HepG2 (cell line): ENCODE measurements around the gene SYNJ2. TPM values are rescaled to one million over a fixed set of nuclear protein-coding genes. Genes with fewer than 3 reads are reported as not detected.
A peak's percentile ranks its signal among the peaks of the same experiment; 100 is the strongest.

Source experiments
- ARID3A ChIP-seq: IDR thresholded peaks from 2 replicates; pipeline ENCODE4 v1.6.1; 2012; ENCODE audit warnings: low read depth, low read length, improper control_type of control experiment
- CHD4 ChIP-seq: fragments of 200-600 bp; sonication (generic); IDR thresholded peaks from 2 replicates; pipeline ENCODE4 v1.7.0; 2017; ENCODE audit warnings: mild to moderate bottlenecking, low read length, borderline replicate concordance
- CTCF ChIP-seq: sonication (generic); formaldehyde crosslinking; IDR thresholded peaks from 2 replicates; pipeline ENCODE4 v1.5.0; 2020; ENCODE audit warnings: mild to moderate bottlenecking, missing genetic modification reagents, moderate library complexity
- GATAD1 ChIP-seq: IDR thresholded peaks from 2 replicates; pipeline ENCODE4 v1.6.1; 2016; ENCODE audit warnings: missing genetic modification reagents, missing compliant biosample characterization
- GRHL1 ChIP-seq: sonication (generic); formaldehyde crosslinking; conservative IDR thresholded peaks from 2 replicates; pipeline ENCODE4 v1.8.0; 2022; ENCODE audit warnings: missing genetic modification reagents
- IRX3 ChIP-seq: sonication (generic); formaldehyde crosslinking; IDR thresholded peaks from 2 replicates; pipeline ENCODE4 v1.8.1; 2023; ENCODE audit warnings: mild to moderate bottlenecking, low read depth, missing genetic modification reagents, borderline replicate concordance
- MAX ChIP-seq: IDR thresholded peaks from 2 replicates; pipeline ENCODE4 v1.6.1; 2012; ENCODE audit warnings: inconsistent platforms
- MAZ ChIP-seq, 2 experiments: sonication (generic) in 1 of 2; formaldehyde crosslinking in 1 of 2; IDR thresholded peaks; 2 replicates each; pipeline versions ENCODE4 v1.5.0 to v1.6.1; 2012 to 2020; ENCODE audit warnings: low read depth in 2 of 2, mild to moderate bottlenecking in 2 of 2, borderline replicate concordance in 1 of 2, improper control_type of control experiment in 1 of 2, low read length in 1 of 2, missing genetic modification reagents in 1 of 2, moderate library complexity in 1 of 2
- MLLT10 ChIP-seq: sonication (generic); formaldehyde crosslinking; IDR thresholded peaks from 2 replicates; pipeline ENCODE4 v1.4.0; 2020; ENCODE audit warnings: missing genetic modification reagents
- NFKBIZ ChIP-seq: IDR thresholded peaks from 2 replicates; pipeline ENCODE4 v1.6.1; 2018; ENCODE audit warnings: missing genetic modification reagents, missing compliant biosample characterization
- PHF5A ChIP-seq: IDR thresholded peaks from one replicate; pipeline ENCODE4 v1.6.1; 2018; ENCODE audit warnings: low read depth, missing genetic modification reagents; ENCODE audit not compliant: unreplicated experiment
- PHF8 ChIP-seq: sonication (generic); formaldehyde crosslinking; IDR thresholded peaks from 2 replicates; pipeline ENCODE4 v1.5.0; 2020; ENCODE audit warnings: missing genetic modification reagents
- POLR2AphosphoS5 ChIP-seq: IDR thresholded peaks from 2 replicates; pipeline ENCODE4 v1.6.1; 2012; ENCODE audit warnings: low read depth, low read length
- SNRNP70 ChIP-seq: fragments of 200-400 bp; formaldehyde crosslinking; IDR thresholded peaks from 2 replicates; pipeline ENCODE4 v1.6.1; 2017; ENCODE audit warnings: mild to moderate bottlenecking, low read depth, low read length, moderate library complexity
- TEF ChIP-seq: sonication (generic); formaldehyde crosslinking; IDR thresholded peaks from 2 replicates; pipeline ENCODE4 v1.5.0; 2020; ENCODE audit warnings: missing genetic modification reagents
- ZNF121 ChIP-seq: sonication (generic); formaldehyde crosslinking; IDR thresholded peaks from 2 replicates; pipeline ENCODE4 v1.5.0; 2020; ENCODE audit warnings: mild to moderate bottlenecking, missing genetic modification reagents
- ZNF260 ChIP-seq: sonication (generic); formaldehyde crosslinking; IDR thresholded peaks from 2 replicates; pipeline ENCODE4 v1.4.0; 2020; ENCODE audit warnings: missing genetic modification reagents, low read depth, mild to moderate bottlenecking, borderline replicate concordance
- ZNF432 ChIP-seq: sonication (generic); formaldehyde crosslinking; IDR thresholded peaks from 2 replicates; pipeline ENCODE4 v1.5.0; 2020; ENCODE audit warnings: missing genetic modification reagents, mild to moderate bottlenecking, borderline replicate concordance
- ZNF550 ChIP-seq: sonication (generic); formaldehyde crosslinking; IDR thresholded peaks from 2 replicates; pipeline ENCODE4 v1.4.0; 2020; ENCODE audit warnings: mild to moderate bottlenecking, missing genetic modification reagents, borderline replicate concordance
- ZNF749 ChIP-seq: sonication (generic); formaldehyde crosslinking; IDR thresholded peaks from 2 replicates; pipeline ENCODE4 v1.8.0; 2022; ENCODE audit warnings: mild to moderate bottlenecking, missing genetic modification reagents, moderate library complexity, borderline replicate concordance
- ZNF781 ChIP-seq: sonication (generic); formaldehyde crosslinking; IDR thresholded peaks from 2 replicates; pipeline ENCODE4 v1.5.1; 2020; ENCODE audit warnings: borderline replicate concordance, mild to moderate bottlenecking, missing genetic modification reagents; ENCODE audit errors: not compliant biosample characterization
- ZNF841 ChIP-seq: sonication (generic); formaldehyde crosslinking; IDR thresholded peaks from 2 replicates; pipeline ENCODE4 v1.8.1; 2023; ENCODE audit warnings: missing genetic modification reagents, borderline replicate concordance
- ZSCAN9 ChIP-seq: IDR thresholded peaks from 2 replicates; pipeline ENCODE4 v1.6.1; 2016; ENCODE audit warnings: borderline replicate concordance
- polyA plus RNA-seq, 8 experiments: library from polyadenylated mRNA; depleted of rRNA in 3 of 8; stranded (reverse) in 7 of 8; unstranded in 1 of 8; fragments of >200 nt; fragmentation: Illumina TruSeq in 4 of 8; extraction: Trizol in 4 of 8; gene quantifications; 2 replicates each; pipeline versions ENCODE4 v1.2.1 to v1.2.3, GENCODE V29; 2011 to 2016; ENCODE audit warnings: low read depth in 4 of 8, missing spikeins in 1 of 8, mixed read lengths in 1 of 8; ENCODE audit not compliant: insufficient read depth in 1 of 8
- total RNA-seq, 5 experiments: library from RNA; depleted of rRNA; stranded (reverse); fragments of >200 nt; fragmentation: Illumina TruSeq; extraction: Trizol; gene quantifications; 2 replicates each; pipeline ENCODE4 v1.2.3, GENCODE V29; 2016; ENCODE audit warnings: low read depth in 1 of 5

Gene SYNJ2
- total and polyA plus RNA-seq, 2 of the 13 experiments (the other 11 are each of a cell fraction or from before 2014, with no cell fraction given), result 39.1 to 57.6 TPM

- no peak for TF ChIP-seq MAZ (IDR thresholded peaks at IDR 0.05; ENCODE audit: borderline replicate concordance, low read depth, low read length)
- TF ChIP-seq MAZ (CRISPR knock-in tag; IDR thresholded peaks at IDR 0.05; ENCODE audit: low read depth), result no peak
- TF ChIP-seq NFKBIZ, result no peak
- no peak for TF ChIP-seq ZNF121
- 0 out of 2 replicates have a peak, but pooled peaks have one; percentile 30 for TF ChIP-seq ZSCAN9 (CRISPR knock-in tag)
- TF ChIP-seq SNRNP70, result no peak
- TF ChIP-seq ZNF841 (CRISPR knock-in tag), result no peak
- no peak for TF ChIP-seq POLR2AphosphoS5
- TF ChIP-seq ZNF550 (CRISPR knock-in tag), result no peak
- no peak for TF ChIP-seq TEF
- peak; percentile 73 for TF ChIP-seq MAX
- no peak for TF ChIP-seq IRX3
- TF ChIP-seq CHD4, result no peak
- peak; percentile 29; the same call in 1 of the 2 replicates for TF ChIP-seq CTCF (CRISPR knock-in tag)
- no peak for TF ChIP-seq PHF5A (CRISPR knock-in tag)
- TF ChIP-seq ZNF749 (CRISPR knock-in tag), result no peak
- no peak for TF ChIP-seq MLLT10 (CRISPR knock-in tag)
- no peak for TF ChIP-seq ZNF260 (CRISPR knock-in tag)
- no peak for TF ChIP-seq GATAD1
- no peak for TF ChIP-seq ZNF432 (CRISPR knock-in tag)
- no peak for TF ChIP-seq PHF8 (CRISPR knock-in tag)
- no peak for TF ChIP-seq ARID3A
- no peak for TF ChIP-seq ZNF781
- no peak for TF ChIP-seq GRHL1 (CRISPR knock-in tag)
Measured at GRCh38 chr6:158049055-158050028, 67.7 kb downstream of the SYNJ2 start (continued).
